Ovary (tissue), 9 donors: Measurements from ENCODE around the gene FXN. TPM values are rescaled to one million over a fixed set of nuclear protein-coding genes. Genes with fewer than 3 reads are reported as not detected.

Experiments used
- DNase-seq, 5 donors: peaks; one replicate each; pipeline ENCODE4 v3.0.0-alpha.2; 2019 to 2020
- H3K27ac ChIP-seq, 2 donors: fragments of 200-600 bp; one replicate each; pipeline versions ENCODE4 v1.5.1 to v1.8.0; 2019 to 2022
- H3K27me3 ChIP-seq: fragments of 200-600 bp; one replicate; pipeline ENCODE4 v1.8.0; 2022
- H3K36me3 ChIP-seq: fragments of 200-600 bp; sonication (generic); one replicate; pipeline ENCODE4 v1.5.1; 2019
- H3K4me1 ChIP-seq: one replicate; pipeline ENCODE4 v1.8.1; 2013; ENCODE audit warnings: mild to moderate bottlenecking, moderate library complexity; ENCODE audit not compliant: insufficient read depth
- H3K4me3 ChIP-seq: fragments of 200-600 bp; sonication (generic); one replicate; pipeline ENCODE4 v1.5.1; 2017
- H3K9me3 ChIP-seq, 2 donors: fragments of 200-600 bp in 1 of 2; sonication (generic) in 1 of 2; one replicate each; pipeline versions ENCODE4 v1.5.1 to v1.8.1; 2013 to 2019; ENCODE audit warnings: mild to moderate bottlenecking in 1 of 2, moderate library complexity in 1 of 2
- CTCF ChIP-seq, 3 donors: fragments of 450-650 bp in 2 of 3; fragments of 200-600 bp in 1 of 3; IDR thresholded peaks; one replicate each; pipeline versions ENCODE4 v1.5.1 to v1.8.0; 2016 to 2022; ENCODE audit warnings: antibody characterized with exemption in 3 of 3, mild to moderate bottlenecking in 1 of 3
- EP300 ChIP-seq: sonication (generic); formaldehyde crosslinking; IDR thresholded peaks from one replicate; pipeline ENCODE4 v1.6.1; 2017; ENCODE audit warnings: antibody characterized with exemption
- POLR2A ChIP-seq: fragments of 450-650 bp; IDR thresholded peaks from one replicate; pipeline ENCODE4 v1.6.1; 2017; ENCODE audit warnings: antibody characterized with exemption, mild to moderate bottlenecking, moderate library complexity
- WGBS, 3 donors: extraction: QIAGEN DNeasy Blood & Tissue Kit in 1 of 3; methylation state at CpG; one replicate each; pipeline versions ENCODE4 v1.1.5 to v1.1.7; 2013 to 2017; 5-methylcytosine and 5-hydroxymethylcytosine counted together
- intact Hi-C, 4 donors: fragments of 100-400 bp; cut with DNase I; formaldehyde crosslinking; loops; one replicate each; pipeline versions ENCODE4 v1.11.0 to v1.15.1; 2022 to 2023
- polyA plus RNA-seq, 2 donors: library from polyadenylated mRNA; stranded (reverse); fragments of 200-250 nt in 1 of 2; fragments of 350-450 nt in 1 of 2; fragmentation: Illumina TruSeq in 1 of 2; extraction: RNeasy Lipid Tissue Mini Kit (QIAGEN cat#74804) in 1 of 2; gene quantifications; one replicate each; pipeline ENCODE4 v1.2.3, GENCODE V29; 2013 to 2014
- total RNA-seq, 7 donors: library from RNA; depleted of rRNA in 2 of 7; stranded (reverse); fragments of >200 nt in 2 of 7; fragmentation: NEBNext Ultra II Directional in 3 of 7; extraction: Animal tissue kit (Norgen Biotek cat#: 25700) in 3 of 7; gene quantifications; one replicate each; pipeline versions ENCODE4 v1.1.0 to v1.2.4, GENCODE V29; 2016 to 2023
- donor health status: DM: no; HTN: no; CAD: no; lungs with moderate emphysema.
- donor health status: DM: no; HTN: no; CAD: no.
- donor health status: Bipolar disorder and iron deficiency.
- donor health status: DM: yes; HTN: yes; CAD: no.
- donor health status: DM: no; HTN: no; CAD: no.
- donor health status: DM: yes; HTN: yes; CAD: no.

Gene FXN
- total and polyA plus RNA-seq, 9 donors = 4.5 to 29.2 (median 21.9) TPM

- H3K27ac ChIP-seq = no peak overlapping the region
Measured at GRCh38 chr9:68999393-69000105, 36.0 kb upstream of the FXN start.

GRCh38 chr9:69001921-69002320 lies 33.6 kb upstream of the FXN start:
- no peak for DNase-seq
- Histone ChIP-seq H3K27me3 (no peaks in the 10 kb centered on the region), H3K36me3 (no peaks in the 10 kb centered on the region), H3K27ac (no peak overlapping the region), H3K9me3 (no peaks in the 10 kb centered on the region), H3K4me1 (no peaks in the 10 kb centered on the region), H3K4me3 (no peak overlapping the region)
- 70 to 73% (median 71%) methylated on average over 8 of the region's 8 CpGs for WGBS, 3 donors
- intact Hi-C loops = loop anchor here in 1 of 4 donors (2.0 kb wide), 1 partner anchor 21 kb away; no protein-coding TSS in a partner anchor
- TF ChIP-seq CTCF (IDR thresholded peaks at IDR 0.05) (no peak), POLR2A (no peak), EP300 (no peak)

More at GRCh38 chr9:68999393-69000105, 36.0 kb upstream of the FXN start:
- Histone ChIP-seq H3K27me3 (no peaks in the 10 kb centered on the region), H3K9me3 (no peaks in the 10 kb centered on the region), H3K4me1 (no peaks in the 10 kb centered on the region), H3K36me3 (no peaks in the 10 kb centered on the region), H3K4me3 (no peak overlapping the region)
- intact Hi-C loops = loop anchor here in 1 of 4 donors (10.0 kb wide), 1 partner anchor 415 kb away; no protein-coding TSS in a partner anchor
- TF ChIP-seq CTCF (IDR thresholded peaks at IDR 0.05) = peak in 2 of 3 donors; percentile 28 to 47
- no peak for TF ChIP-seq POLR2A
- 34 to 54% (median 38%) methylated on average over 10 of the region's 10 CpGs for WGBS, 3 donors
- DNase-seq = peak in 4 of 5 donors; percentile 24 to 65 (median 35)

GRCh38 chr9:69003051-69003450 lies 32.5 kb upstream of the FXN start:
- H3K4me3 ChIP-seq = no peak overlapping the region
- no peak overlapping the region for H3K27ac ChIP-seq
- no peak for DNase-seq
- WGBS, 3 donors = 77% methylated on average over 8 of the region's 8 CpGs
- H3K36me3 ChIP-seq = no peaks in the 10 kb centered on the region
- intact Hi-C loops = loop anchor here in 1 of 4 donors (2.0 kb wide), 1 partner anchor 20 kb away; no protein-coding TSS in a partner anchor
- no peaks in the 10 kb centered on the region for H3K27me3 ChIP-seq
- no peaks in the 10 kb centered on the region for H3K9me3 ChIP-seq
- no peaks in the 10 kb centered on the region for H3K4me1 ChIP-seq
- TF ChIP-seq POLR2A (no peak), EP300 (no peak), CTCF (IDR thresholded peaks at IDR 0.05) (no peak)

- no peak for DNase-seq
- TF ChIP-seq POLR2A = no peak
- TF ChIP-seq CTCF (IDR thresholded peaks at IDR 0.05) = no peak
- TF ChIP-seq EP300 = no peak
- intact Hi-C loops = no loop called here
- no peaks in the 10 kb centered on the region for H3K36me3 ChIP-seq
- H3K4me3 ChIP-seq = no peak overlapping the region
- H3K27me3 ChIP-seq = no peaks in the 10 kb centered on the region
- 55 to 70% (median 63%) methylated on average over 2 of the region's 2 CpGs for WGBS, 3 donors
- H3K27ac ChIP-seq = no peak overlapping the region
- no peaks in the 10 kb centered on the region for H3K4me1 ChIP-seq
- H3K9me3 ChIP-seq = no peaks in the 10 kb centered on the region
Measured at GRCh38 chr9:69004836-69005235, 30.7 kb upstream of the FXN start.
